HG03060 (cell line): ENCODE data around the gene ZFAND3.
"Not testable (repeated sequence)": the region's sequence is repeated elsewhere in the genome, so short reads cannot be mapped to it uniquely, and the experiment has no call there.

ENCODE experiments used
- ATAC-seq: cut with Tn5 transposase; IDR thresholded peaks from one replicate; pipeline ENCODE4 v1.9.1; 2021; ENCODE audit warnings: low read depth, moderate number of reproducible peaks; ENCODE audit not compliant: unreplicated experiment

ZFAND3 gene

GRCh38 chr6:37889486-37889885 lies 70.0 kb downstream of the ZFAND3 start:
- no peak for ATAC-seq

GRCh38 chr6:37891072-37891471 lies 71.5 kb downstream of the ZFAND3 start:
- ATAC-seq, result no peak

GRCh38 chr6:37893257-37893656 lies 73.7 kb downstream of the ZFAND3 start:
- no peak for ATAC-seq

GRCh38 chr6:37893734-37894133 lies 74.2 kb downstream of the ZFAND3 start:
- ATAC-seq, result not testable (repeated sequence)

GRCh38 chr6:37894585-37894984 lies 75.1 kb downstream of the ZFAND3 start:
- ATAC-seq, result no peak

GRCh38 chr6:37897321-37897720 lies 77.8 kb downstream of the ZFAND3 start:
- no peak for ATAC-seq

GRCh38 chr6:37897818-37898515 lies 78.4 kb downstream of the ZFAND3 start:
- no peak for ATAC-seq

- ATAC-seq, result no peak
Observed at GRCh38 chr6:37903351-37904340, 84.1 kb downstream of the ZFAND3 start.

GRCh38 chr6:37904590-37904989 lies 85.1 kb downstream of the ZFAND3 start:
- no peak for ATAC-seq

- no peak for ATAC-seq
Observed at GRCh38 chr6:37906121-37906520, 86.6 kb downstream of the ZFAND3 start.

GRCh38 chr6:37910998-37911397 lies 91.5 kb downstream of the ZFAND3 start:
- ATAC-seq, result no peak

GRCh38 chr6:37913210-37913609 lies 93.7 kb downstream of the ZFAND3 start:
- no peak for ATAC-seq

GRCh38 chr6:37915463-37915862 lies 95.9 kb downstream of the ZFAND3 start:
- ATAC-seq, result no peak

- ATAC-seq, result no peak
Observed at GRCh38 chr6:37916149-37916548, 96.6 kb downstream of the ZFAND3 start.

- no peak for ATAC-seq
Observed at GRCh38 chr6:37916675-37917074, 97.1 kb downstream of the ZFAND3 start.

GRCh38 chr6:37917566-37917965 lies 98.0 kb downstream of the ZFAND3 start:
- no peak for ATAC-seq

GRCh38 chr6:37919417-37920157 lies 100.1 kb downstream of the ZFAND3 start:
- no peak for ATAC-seq

- no peak for ATAC-seq
Observed at GRCh38 chr6:37920667-37921066, 101.1 kb downstream of the ZFAND3 start.

GRCh38 chr6:37922563-37922962 lies 103.0 kb downstream of the ZFAND3 start:
- ATAC-seq, result no peak

GRCh38 chr6:37923514-37923913 lies 104.0 kb downstream of the ZFAND3 start:
- ATAC-seq, result no peak

GRCh38 chr6:37926661-37927060 lies 107.1 kb downstream of the ZFAND3 start:
- ATAC-seq, result no peak
